Loucy (cell line): ENCODE data around the gene NLGN4X.
"Not testable (repeated sequence)": the region's sequence is repeated elsewhere in the genome, so short reads cannot be mapped to it uniquely, and the experiment has no call there.

Source experiments
- EZH2phosphoT487 ChIP-seq: fragments of 200-600 bp; IDR thresholded peaks from 2 replicates; pipeline ENCODE4 v1.6.1; 2018; ENCODE audit warnings: antibody characterized with exemption, mild to moderate bottlenecking, moderate library complexity, borderline replicate concordance
- TF ChIP-seq, protein P1 (sequence below): fragments of 200-600 bp; sonication (generic); conservative IDR thresholded peaks from 2 replicates; pipeline ENCODE4 v1.5.1; 2014; ENCODE audit warnings: mild to moderate bottlenecking, antibody characterized with exemption, low read length

- TF ChIP-seq, protein P1, sequence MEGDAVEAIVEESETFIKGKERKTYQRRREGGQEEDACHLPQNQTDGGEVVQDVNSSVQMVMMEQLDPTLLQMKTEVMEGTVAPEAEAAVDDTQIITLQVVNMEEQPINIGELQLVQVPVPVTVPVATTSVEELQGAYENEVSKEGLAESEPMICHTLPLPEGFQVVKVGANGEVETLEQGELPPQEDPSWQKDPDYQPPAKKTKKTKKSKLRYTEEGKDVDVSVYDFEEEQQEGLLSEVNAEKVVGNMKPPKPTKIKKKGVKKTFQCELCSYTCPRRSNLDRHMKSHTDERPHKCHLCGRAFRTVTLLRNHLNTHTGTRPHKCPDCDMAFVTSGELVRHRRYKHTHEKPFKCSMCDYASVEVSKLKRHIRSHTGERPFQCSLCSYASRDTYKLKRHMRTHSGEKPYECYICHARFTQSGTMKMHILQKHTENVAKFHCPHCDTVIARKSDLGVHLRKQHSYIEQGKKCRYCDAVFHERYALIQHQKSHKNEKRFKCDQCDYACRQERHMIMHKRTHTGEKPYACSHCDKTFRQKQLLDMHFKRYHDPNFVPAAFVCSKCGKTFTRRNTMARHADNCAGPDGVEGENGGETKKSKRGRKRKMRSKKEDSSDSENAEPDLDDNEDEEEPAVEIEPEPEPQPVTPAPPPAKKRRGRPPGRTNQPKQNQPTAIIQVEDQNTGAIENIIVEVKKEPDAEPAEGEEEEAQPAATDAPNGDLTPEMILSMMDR: not testable (repeated sequence)
- TF ChIP-seq EZH2phosphoT487: not testable (repeated sequence)
Observed at GRCh38 chrX:5903586-5904190, 325.0 kb downstream of the NLGN4X start.
